Epidermal melanocyte (primary cell): Measurements from ENCODE around the gene C8A.

Experiments used
- DNase-seq: peaks from one replicate; pipeline ENCODE4 v3.0.0; 2011; ENCODE audit warnings: low spot score; ENCODE audit not compliant: insufficient read length

C8A gene

DNA sequence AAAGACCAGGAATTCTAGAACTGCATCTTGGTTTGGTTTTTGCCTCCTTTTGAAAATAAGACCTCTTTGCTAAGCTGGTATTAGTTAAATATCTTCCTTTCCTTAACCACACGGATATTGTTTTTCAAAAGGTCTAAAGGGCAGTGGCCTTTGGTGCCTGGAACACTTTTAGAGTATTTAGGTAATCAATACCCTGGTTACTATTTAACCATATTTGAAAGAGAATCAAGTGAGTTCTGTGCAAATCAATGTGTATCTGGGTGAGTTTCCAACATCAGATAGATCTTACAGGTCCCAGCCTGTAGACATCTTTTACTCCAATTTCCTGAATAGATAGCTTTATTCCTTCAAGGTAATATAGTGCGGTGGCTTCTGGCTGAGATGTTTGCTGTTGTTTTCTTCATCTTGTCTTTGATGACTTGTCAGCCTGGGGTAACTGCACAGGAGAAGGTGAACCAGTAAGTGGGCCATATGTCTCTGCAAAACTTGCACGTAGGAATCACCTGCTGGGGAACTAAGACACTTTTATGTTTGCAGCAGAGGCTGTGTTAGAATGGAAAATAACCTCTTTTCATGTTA, at the start of gene C8A:
Gene C8A (plus strand): TSS at position 277 of the 579 bp plus-strand sequence. CDS start 105 bp downstream, at position 382.
- DNase-seq, result no peak

DNA sequence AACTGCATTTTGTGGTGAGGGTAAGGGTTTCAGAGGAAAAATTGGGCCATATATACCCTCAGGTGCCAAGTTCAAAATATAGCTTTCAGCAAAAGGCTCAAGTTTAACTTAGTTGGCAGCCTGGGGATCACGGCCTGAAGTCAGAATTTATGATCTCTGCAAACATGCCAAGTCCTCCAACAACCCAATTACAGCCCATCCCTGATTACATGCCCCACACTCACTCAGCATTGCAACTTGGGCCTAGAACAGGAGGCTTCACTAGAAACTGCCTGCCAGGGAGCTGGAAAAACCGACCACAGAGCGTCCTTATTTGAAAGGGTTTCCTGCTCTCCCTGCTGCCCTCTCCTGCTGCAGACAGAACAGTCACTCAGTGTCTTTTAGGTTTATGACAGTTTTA, 47.8 kb upstream of the C8A start:
- DNase-seq, result no peak

- DNase-seq, result no peak
Measured at GRCh38 chr1:56808410-56808809, 46.2 kb upstream of the C8A start.

GRCh38 chr1:56811331-56811730, 43.3 kb upstream of the C8A start:
- no peak for DNase-seq

- DNase-seq, result no peak
Measured at GRCh38 chr1:56814205-56814604, 40.4 kb upstream of the C8A start.

GRCh38 chr1:56816264-56816663, 38.3 kb upstream of the C8A start:
- DNase-seq, result no peak

DNA sequence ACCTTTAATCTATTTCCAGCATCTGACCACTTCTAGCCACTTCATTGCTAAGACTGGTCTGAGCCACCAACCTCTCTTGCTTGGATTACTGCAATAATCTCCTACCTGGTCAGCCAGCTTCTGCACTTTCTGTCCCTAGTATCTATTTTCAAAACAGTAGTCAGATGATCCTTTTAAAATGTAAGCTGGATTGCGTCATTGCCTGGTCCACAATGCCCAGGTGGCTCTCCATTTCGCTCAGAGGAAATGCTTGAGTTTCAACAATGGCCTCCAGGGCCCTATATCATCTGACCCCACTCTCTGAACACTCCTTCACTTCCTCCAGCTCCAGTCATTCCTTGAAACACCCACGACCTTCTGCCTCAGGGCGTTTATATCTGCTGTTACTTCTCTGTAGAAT, 37.7 kb upstream of the C8A start:
- no peak for DNase-seq

- no peak for DNase-seq
Measured at GRCh38 chr1:56817716-56818463, 36.7 kb upstream of the C8A start.

GRCh38 chr1:56819387-56819899, 35.2 kb upstream of the C8A start, which contains the start of gene FYB2:
FYB2 (minus strand) TSS chr1:56819404; CDS start chr1:56819290, 114 bp downstream.
- DNase-seq, result no peak

GRCh38 chr1:56820755-56821461, 33.7 kb upstream of the C8A start:
- peak; percentile 70 for DNase-seq

GRCh38 chr1:56821462-56821797, 33.2 kb upstream of the C8A start:
- no peak for DNase-seq

GRCh38 chr1:56824271-56824670, 30.3 kb upstream of the C8A start:
- DNase-seq, result no peak

DNA sequence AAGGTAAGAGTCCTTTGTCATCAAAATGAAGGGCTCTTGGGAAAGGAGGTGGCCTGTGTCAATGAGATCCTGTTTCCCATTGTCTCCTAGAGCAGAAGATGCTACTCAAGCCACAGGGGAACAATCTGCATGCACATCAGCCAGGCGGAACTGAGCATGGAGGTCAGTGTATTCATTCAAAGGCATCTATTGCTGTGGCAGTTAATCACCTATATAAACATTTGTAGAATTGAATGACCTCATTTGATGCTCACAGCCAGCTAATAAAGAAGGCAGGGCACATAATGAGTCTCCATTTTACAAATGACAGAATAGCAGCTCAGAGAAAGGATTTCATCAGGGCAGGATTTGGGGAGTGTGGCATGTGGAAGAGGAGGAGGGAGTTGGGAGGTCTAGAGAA, 29.7 kb upstream of the C8A start:
- DNase-seq, result no peak

GRCh38 chr1:56825436-56825835, 29.2 kb upstream of the C8A start:
- DNase-seq, result no peak

GRCh38 chr1:56827711-56828110, 26.9 kb upstream of the C8A start:
- no peak for DNase-seq

GRCh38 chr1:56830052-56830451, 24.5 kb upstream of the C8A start:
- no peak for DNase-seq

DNA sequence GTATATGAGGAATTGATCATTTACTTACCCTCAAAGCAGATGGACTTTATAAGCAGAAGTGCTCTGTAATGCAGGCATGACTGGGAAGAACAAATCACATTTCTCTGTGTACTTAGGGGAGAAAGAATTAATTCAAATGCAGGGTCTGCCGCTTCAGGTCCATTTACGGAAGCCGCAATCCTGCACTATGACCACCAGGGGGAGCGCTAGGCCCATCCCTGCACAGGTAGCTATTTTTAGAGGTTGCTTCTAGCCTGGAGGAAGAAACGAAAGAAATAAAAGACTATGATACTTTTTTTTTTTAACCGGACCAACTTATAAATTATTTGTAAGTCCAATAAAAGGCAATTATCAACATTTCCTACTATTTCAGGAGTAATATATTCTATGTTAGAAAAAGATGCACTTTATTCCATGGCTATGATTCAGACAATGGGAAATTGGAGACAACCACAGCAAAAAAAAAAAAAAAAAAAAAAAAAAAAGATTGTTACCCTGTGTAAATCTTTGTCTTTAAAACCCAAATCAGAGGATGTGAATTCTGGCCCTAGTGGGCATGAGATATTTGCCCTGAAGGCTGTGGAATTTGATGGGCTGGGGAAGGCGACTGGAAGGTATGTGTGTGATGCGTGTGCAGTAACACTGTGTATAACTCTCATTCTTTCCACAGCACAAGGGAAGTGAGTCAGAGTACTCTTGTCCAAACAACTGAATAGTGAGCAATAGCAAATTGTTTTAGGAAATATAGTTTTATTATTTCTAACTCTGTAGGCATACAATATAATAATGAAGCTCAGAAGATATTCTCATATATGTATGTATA, 22.5 kb upstream of the C8A start:
- DNase-seq, result peak; percentile 34

- DNase-seq, result no peak
Measured at GRCh38 chr1:56833088-56833487, 21.5 kb upstream of the C8A start.

DNA sequence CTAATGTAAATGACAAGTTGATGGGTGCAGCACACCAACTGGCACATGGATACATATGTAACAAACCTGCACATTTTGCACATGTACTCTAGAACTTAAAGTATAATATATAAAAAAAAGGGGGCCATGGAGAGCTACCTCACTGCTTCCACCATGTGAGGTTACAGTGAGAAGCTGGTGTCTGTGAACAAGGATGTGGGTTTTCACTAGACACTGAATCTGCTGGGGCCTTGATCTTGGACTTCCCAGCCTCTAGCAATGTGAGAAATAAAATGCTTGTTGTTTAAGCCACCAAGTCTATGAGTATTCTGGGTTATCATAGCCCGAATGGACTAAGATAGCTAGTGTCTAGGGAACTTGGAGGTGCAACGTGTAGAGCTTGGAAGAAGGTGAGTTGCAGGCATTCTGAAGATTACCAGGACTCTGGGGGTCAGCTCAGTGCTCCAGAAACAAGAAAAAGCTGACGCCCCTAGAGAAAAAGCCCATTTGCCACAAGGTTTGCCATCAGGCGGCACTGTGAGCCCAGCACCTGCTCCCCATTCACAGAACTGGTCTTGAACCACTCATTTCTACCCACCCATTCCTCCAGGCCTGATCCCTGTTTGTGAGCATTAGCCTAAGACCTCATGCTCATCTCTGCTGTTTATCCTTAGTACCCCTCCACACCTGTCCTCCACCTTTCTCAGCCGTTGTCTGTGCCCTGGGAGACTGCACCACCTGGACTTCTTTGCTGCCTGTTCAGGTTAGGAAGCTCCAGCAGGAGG, 20.3 kb upstream of the C8A start:
- DNase-seq, result no peak

DNA sequence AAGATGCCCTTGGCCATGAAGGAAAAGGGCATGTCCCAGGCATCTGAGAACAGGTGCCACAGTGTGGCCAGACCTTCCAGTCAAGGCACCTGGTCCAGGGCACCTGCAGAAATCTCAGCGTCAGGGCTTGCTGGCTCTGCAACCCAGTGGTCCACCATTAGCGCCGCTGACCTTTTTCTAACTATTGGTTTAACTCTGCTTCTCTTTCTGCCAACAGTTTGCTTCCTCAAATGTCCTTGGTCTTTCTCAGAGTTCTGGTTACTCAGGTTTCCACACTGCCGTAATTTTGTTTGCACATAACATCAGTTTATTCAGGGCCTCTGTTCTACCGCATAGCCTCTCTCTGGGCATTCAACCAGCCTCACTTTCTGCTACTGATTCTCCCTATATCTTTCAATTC, 18.9 kb upstream of the C8A start:
- DNase-seq, result no peak

DNA sequence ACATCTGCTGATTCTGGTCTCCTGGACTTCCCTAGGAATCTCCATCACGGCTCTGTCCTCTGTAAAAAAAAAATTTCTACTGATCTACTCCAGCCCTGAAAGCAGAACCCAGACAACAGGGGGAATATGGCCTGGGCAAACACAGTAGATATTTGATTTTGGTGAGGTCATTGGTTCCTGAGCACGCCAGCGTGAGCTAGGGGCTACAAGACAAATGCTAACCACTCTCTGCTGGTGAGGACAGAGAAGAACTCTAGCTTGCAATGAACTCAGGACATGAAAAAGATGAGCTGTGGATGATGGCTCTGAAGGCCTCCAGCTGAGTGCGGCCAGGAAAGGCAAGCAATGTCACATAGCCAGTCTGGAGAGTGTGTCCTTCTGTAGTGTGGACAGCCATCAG, 18.2 kb upstream of the C8A start:
- DNase-seq, result no peak
